GM18909 (cell line): ENCODE data around the gene ATXN1.

Experiments
- ATAC-seq: cut with Tn5 transposase; IDR thresholded peaks from one replicate; pipeline ENCODE4 v1.9.1; 2021; ENCODE audit warnings: mild to moderate bottlenecking; ENCODE audit not compliant: unreplicated experiment, poor library complexity

ATXN1 gene

DNA sequence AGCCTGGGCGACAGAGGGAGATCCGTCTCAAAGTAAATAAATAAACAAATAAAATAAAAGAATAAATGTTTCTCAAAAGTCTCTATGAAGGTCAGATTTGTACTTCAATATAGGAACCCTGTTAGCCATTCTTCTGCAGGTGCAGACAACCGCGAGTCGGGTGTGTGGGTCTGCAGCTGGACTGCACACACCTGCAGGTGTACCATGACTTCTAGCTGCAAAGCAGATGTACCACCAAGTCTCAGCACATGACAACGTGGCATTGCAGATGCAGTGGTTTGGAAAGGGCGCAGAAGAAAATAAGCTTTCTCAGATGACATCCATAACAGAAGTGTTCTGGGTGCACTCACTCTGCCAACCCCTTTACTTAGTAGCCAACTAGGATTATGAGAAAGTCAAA, 239.7 kb downstream of the ATXN1 start:
- no peak for ATAC-seq

DNA sequence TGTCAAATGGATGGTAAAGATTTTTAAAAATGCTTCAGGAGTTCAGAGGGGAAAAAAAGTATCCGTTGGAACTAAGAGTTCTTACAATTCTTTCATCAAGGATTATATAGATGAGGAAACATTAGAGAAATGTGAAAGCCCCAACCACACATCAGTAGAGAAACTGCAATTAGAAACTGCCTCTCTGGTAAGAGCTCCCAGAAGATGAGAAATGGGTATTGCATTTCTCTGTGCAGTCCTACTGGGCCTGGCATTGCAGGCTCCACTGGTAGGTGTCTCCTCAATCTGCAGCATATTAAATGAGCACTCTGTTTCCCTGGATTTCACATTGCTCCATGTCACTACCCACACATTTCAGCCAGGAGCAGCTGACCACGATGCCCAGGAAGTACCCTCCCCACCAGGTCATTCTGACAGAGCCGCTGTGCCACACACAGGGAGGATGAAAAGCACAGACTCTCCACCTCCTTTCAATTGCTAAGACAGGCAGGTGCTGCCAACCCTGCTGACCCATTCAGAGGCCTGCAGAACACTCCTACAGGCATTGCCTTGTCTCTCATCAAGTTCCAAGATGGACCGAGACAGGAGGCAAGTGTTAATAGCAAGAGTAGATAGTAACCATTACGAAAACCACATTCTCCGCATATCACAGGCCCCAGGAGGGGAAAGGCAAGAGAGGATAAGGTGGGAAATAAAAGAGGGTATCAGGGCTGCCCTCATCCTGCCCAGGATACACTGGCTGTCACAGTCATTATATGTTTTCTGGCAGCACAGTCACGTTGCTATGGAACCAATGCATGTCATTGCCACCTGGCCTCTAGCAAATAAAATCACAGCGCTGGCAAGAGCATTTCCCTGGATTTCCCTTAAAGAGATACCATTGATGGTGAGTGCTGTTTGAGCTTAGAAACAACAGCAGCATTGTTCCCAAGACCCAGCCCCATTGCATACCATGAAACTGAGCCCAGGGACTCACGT, 241.7 kb downstream of the ATXN1 start:
- ATAC-seq, result no peak

DNA sequence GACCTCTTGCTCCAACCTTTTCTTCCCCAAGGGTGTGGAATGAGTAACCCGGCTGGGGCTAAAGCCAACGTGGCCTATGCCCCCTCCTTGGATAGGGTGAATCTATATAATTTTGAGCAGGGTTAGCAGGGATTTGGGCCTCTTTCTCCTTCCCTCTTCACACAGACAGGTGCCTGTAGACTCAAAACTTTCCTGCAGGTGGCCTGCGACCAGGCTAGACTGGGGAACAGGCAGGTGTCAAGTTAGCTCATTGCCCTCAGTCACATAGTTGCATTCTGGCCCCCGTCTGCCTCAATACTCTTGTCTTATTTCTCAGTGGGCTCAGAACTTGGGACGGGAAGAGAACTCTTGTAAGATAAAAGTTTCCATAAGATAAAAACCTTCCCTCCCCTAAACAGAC, 243.0 kb downstream of the ATXN1 start:
- no peak for ATAC-seq

DNA sequence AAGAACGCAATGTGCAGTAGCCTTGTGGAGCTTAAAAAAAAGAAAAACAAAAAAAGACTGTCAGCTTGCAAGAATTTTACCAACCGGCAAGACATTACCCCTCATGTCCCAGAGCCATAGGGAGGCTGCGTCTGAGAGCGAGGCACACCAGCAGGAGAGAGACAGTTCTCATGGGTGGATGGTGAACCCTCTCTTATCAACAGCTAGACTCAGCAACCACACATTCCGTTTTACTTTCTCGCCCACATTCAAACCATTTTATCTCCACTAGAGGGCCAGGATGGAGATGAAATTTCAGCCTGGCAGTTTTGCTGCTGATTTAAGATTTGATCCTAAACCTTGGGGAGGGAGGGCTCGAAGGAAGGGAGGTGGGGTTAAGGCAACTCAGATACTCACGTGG, 247.0 kb downstream of the ATXN1 start:
- no peak for ATAC-seq

DNA sequence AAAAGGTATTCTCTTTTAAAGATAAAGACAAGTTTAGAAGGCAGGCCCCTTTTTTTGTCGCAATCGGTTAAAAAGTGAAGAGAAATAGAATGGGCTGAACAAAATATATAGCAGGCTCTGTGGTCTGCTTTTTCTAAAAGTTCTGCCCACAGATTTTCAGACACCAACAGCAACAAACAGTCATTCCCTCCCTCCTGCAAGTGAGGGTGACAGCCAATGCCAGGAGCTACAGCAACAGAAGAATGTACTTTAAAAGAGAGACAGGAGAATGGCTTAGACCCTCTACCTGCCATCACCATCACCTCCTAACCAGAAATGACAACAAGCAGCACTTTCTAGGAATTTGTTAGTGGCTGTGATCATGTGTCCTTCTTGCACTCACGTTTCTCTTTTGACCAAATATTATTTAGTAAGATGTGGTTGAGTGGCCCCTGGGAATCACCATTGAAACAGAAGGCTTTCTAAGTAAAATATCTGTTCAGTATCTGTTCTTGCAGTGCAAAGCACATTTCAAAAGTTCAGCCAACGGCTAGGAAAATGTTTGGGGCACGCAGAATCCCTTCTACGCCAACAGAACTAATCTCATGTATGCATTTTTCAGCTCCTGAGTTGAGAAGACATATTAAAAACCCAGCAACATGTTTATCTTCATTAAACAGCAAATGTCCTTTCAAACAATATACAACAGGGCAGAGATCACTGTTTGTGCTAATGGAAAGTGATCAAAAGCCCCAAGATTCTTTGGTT, 248.5 kb downstream of the ATXN1 start:
- ATAC-seq, result peak; percentile 36

DNA sequence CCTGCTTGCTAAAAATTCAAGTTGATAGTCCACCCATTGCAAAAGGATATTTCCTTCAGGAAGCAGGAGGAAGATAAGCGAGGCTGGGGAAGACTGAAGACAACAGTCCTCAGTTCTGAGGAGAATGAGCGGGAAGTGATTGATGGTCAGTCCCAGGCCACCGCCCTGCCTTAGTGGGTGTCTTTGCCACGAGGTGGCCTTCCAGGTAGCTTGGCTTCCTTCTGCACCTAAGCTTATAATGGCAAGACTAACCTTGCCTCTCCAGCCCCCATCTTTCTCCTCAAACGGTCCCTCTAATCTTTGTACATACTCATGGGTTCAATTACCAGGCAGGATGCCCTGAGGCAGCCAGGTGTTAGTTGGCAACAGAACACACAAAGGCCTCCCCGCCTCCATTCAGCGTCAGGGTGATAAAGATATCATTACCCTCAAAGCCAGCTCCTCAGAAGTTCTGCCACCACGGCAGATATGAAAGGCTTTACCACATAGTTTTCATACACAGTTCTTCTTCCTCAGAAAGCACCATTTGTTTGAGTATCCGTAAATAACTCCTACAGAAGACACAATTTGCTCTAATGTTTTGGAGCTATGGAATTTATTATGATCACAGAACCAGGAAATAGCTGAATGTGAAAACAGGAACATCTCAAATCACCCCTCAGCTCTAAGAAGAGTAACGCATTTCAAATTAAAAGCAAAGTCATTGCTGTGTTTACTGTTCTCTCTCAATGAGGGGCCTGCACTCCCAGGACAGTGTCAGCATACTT, 249.4 kb downstream of the ATXN1 start:
- peak; percentile 71 for ATAC-seq

DNA sequence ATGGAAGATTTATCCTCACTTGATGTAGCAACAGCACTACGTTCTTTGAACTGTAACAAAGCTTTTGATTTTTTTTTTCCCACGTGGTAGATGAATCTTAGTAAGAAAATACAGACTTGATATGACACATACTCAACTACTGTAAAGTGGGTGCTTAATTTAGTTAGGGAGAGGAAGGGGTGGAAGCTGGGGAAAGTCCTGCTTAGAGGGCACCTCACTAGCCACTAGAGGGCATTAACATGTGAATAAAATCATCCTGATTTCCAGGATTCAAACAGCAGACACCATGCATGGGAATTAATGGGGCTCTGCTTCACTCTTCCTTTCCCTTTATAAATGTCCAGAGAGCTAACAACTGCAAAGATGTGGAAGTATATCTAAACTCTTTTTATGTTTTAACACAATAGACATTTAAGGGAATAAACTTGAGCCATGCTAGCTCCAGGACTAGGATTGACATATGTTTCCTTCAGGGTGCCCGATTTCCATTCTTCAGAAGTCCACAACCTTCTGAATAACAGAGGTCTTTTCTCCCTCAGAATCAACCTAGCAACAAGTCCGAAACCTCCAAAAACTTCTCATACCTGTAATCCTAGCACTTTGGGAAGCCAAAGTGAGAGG, 250.1 kb downstream of the ATXN1 start:
- no peak for ATAC-seq

DNA sequence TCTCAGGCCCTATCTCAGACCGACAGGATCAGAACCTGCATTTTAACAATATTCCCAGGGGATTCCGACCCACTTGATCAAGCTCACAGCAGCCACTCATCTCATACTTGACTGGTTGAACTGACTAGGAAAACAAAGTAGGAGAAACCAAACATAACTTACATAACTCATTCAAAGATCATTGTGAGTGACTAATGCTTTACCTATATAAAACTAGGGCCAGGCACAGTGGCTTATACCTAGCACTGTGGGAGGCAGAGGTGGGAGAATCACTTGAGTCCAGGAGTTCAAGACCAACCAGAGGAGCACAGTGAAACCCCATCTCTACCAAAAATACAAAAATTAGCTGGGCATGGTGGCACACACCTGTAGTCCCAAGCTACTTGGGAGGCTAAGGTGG, 251.0 kb downstream of the ATXN1 start:
- no peak for ATAC-seq

DNA sequence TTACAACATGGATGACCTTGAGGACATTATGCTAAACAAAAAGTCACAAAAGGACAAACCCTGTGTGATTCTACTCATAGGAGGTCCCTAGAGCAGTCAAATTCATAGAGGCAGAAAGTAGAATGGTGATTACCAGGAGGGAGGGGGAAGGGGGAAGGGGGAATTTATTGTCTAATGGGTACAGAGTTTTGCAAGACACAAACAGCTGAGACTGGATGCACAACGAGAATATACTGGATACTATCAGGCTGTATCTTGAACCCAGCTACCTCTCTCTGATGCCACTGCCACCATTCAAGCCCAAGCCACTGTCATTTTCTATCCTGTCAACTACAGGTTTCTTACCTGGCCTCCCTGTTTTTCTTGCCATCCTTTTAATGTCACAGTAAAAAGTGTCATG, 252.3 kb downstream of the ATXN1 start:
- ATAC-seq, result no peak

DNA sequence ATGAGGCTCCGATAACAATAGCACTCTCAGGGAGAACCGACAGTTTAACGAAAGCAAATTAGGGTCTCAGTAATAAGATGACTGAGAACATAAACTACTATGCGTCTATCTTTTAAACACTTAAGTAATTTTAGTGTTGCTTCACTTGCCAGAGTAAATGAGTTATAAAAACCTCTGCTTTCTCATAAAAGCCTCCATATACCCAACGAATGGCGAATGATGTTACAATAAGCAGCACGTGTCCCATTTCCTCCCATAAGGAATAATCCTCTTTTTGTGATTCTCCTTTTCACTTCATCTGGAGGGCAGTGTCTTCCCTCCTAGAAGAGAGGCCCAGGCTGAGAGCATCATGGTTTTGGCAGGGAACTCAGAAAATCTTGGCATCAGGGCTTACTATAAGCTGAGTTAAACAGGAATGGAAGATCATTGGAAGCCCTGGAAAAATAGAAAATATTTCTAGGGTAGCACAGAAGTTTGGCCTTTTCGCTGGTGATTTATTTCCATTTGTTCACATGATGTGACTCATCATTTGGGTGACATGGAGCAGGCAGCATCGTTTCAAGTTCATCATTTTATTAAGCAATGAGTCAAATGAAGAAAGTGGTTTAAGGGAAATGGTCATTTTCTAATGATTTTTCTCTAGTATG, 255.4 kb downstream of the ATXN1 start:
- ATAC-seq, result no peak

DNA sequence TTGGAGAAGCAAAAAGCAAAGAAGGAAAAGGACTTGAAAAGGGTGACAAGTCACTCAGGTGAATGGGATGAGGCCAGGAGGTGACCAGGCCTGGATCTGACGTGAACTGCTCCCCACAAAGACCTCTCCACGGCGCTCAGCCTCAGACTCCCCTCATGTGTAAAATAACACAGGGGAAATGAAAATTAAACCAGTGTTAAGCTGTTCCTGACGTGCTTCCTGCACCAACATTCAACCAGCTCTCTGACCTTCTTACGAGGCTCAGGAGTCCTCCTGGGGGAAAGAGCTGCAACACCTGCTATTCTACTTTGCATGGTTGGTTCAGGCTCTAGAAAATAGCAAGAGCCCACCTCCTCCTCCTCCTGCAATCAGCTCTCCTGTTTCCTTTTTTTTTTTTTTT, 256.7 kb downstream of the ATXN1 start:
- no peak for ATAC-seq

DNA sequence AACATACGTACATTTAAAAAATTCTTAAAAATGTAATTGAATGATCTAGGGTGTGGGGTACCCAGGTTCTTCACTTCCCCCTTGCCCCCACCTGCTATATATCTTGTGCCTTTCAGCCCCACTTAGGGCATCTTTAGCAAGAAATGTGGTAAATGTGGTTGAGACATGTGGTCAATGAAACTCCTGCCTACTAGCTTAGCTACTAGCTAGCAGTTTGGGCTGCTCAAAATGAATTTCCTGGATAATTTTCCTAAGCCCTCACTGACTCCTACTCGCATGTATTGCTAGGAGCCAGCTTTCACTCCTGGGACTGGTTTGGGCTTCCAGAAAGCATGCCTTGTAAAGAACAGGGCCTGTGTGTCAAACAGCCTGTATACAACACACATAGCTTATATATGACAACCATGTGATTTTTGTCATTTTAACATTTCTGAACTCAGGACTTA, 257.3 kb downstream of the ATXN1 start:
- peak; percentile 76 for ATAC-seq

DNA sequence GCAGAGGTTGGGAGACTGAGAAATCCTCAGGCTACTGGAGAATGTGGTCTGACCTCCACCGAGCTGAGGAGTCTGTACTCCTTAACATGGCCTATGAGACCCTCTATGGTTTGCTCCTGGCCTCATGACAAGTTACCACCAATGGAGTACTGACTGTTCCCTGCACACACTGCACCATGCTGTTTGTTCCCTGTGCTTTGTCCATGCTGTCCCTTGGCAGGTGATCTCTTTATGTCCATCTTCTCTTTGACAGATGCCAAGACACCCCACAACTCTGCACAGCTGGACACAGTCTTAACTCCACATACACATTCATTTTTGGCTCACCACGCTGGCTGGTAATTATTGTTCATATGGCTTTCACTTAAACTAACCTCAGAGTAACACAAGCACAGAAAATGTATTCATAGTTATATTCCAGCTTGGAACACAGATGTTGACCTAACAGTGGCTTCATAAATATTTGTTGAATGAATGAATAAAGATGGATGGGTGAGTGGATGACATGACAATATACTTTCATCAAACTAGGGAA, 258.0 kb downstream of the ATXN1 start:
- ATAC-seq, result peak; percentile 58

DNA sequence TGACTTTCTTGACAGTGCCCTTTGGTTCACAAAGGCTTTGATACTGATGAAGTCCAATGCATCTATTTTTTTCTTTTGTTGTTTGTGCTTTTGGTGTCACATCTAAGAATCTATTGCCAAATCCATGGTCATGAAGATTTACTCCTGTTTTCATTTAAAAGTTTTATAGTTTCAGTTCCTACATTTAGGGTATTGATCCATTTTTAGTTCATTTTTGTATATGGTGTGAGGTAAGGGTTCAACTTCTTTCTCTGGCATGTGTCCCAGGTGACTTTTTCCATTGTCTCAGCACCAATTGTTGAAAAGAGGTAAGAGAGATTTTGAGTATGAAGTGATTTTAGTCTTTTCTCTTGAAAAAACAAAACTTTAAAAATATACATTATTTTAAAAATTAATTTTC, 262.3 kb downstream of the ATXN1 start:
- ATAC-seq, result no peak

DNA sequence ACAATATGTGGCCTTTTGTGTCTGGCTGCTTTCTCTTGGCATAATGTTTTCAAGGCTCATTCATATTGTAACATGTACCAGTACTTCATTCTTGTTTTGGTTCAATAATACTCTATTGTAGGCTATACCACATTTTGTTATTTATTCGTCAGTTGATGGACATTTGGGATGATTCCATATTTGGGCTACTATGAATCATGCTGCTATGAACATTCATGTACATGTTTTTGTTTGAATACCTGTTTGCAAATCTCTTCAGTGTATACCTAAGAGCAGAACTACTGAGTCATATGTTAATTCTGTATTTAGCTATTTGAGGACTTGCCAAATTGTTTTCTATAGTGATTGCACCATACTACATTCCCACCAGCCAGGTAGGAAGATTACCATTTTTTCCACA, 263.0 kb downstream of the ATXN1 start:
- ATAC-seq, result no peak

DNA sequence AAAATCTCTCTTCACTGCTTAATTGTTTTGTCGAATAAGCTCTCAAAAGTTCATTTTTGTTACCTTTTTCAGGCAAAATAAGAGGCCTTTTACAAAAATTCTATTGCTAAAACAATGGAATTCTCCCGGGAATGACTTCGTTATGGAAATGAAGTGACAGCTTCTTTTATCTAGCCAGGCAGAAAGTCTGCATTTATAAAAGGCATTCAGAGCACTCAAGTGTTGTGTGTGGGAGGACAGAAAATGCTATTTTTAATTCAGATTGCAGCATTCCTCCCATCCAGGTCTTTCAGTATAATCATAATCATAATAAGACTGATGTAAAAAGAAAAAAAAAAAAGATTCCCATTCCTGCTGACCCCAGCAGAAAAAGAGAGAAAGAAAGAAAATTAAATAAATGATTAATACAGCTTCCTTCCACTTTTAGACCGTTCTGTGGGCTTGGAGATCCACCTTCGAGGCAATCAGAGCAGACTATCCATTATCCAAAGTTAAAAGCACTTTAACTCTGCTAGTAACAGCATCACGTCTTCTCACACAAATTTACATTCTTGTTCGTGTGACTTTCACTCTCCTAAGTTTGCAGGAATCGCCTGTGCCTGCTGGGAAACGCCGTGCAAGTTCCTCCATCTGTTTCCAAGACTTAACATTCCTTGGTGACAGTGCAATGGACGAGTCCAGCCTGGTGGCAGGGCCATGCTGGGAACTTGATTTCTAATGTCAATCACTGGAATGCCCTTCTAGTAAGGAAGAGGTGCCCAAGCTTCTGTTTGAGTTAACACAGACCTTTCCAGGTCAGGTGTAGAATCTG, 264.1 kb downstream of the ATXN1 start:
- no peak for ATAC-seq

DNA sequence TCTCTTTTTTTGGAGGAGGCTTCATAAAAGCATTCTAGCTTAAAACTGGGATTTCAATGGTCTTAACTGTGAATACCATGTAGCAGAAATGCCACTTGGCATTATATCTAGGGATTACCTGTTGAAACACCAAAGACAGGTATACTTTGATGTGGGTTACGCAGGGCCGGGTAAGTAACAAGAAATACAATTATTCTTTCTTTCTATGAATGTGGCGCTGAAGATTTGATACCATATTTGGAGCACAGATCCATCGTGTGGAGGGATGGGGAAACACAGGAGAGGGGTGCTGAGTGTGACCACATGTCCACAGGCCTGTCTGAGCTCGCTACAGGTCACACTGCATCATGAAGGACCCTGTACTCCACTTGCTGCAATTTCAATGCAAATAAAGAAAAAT, 265.1 kb downstream of the ATXN1 start:
- no peak for ATAC-seq

DNA sequence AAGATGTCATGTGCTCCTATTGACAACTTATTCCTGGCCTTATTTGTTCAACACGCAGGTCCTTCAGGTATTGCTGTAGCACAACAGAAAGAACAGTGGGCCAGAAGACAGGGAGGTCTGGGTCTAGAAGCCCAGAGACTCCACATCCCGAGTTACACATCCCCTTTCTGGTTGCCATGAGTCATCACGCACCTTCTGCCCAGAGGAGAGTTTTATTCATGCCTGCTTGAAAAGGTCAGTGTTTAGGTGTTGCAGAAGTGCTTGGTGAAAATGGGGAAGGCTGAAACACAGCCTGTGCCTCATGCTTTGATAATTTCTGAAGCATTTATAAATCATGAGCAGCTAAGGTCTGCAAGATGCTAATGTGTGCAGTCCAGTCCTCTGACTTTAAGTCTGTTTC, 266.5 kb downstream of the ATXN1 start:
- peak; percentile 89 for ATAC-seq

DNA sequence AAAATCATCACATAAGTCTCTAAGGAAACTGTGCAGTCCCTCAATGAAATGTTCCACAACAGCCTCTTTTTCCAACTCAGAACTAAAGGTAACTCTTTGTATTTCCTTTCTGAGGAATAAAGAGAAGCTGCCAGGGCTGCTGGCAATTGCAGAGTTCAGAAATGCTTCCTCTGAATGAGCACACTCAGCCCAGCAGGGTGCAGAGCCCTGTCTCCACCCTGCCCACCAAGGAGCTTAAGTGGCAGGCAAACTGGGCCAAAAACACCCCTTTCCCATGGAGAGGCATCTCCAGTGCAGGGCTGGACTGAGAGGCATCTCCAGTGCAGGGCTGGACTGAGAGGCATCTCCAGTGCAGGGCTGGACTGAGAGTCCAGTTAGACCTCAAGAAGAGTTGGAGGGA, 267.5 kb downstream of the ATXN1 start:
- no peak for ATAC-seq
